T-helper 9 cell (primary cell): ENCODE measurements around the gene DHX35.
"Not testable (repeated sequence)": the region's sequence is repeated elsewhere in the genome, so short reads cannot be mapped to it uniquely, and the experiment has no call there.

Experiments used
- DNase-seq: peaks from one replicate; pipeline ENCODE4 v3.0.0-alpha.2; 2020

DHX35 gene

DNA sequence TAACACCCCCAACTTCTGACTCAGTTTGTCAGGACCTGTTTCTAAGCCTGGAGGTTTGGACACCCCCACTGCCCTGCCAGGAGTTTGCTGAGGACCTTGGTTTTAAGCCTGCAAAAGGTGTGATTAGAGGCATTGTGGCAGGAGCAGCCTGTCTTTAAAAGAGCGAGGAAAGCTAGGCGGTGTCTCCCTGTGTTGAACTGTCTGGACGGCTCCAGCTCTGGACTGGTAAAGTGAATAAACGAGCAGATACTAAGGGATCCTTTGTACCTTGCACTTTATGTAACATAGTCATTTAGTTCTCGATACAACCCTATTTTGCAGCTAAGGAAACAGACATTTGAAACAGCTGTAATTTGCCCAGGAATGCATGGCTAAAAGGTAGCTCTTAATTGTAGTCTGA is 21.5 kb upstream of the DHX35 start:
- DNase-seq: no peak

- DNase-seq: no peak
Measured at GRCh38 chr20:38941726-38942389, 20.3 kb upstream of the DHX35 start.

GRCh38 chr20:38945012-38945411 is 17.1 kb upstream of the DHX35 start:
- DNase-seq: no peak

GRCh38 chr20:38946836-38947235 is 15.3 kb upstream of the DHX35 start:
- no peak for DNase-seq

DNA sequence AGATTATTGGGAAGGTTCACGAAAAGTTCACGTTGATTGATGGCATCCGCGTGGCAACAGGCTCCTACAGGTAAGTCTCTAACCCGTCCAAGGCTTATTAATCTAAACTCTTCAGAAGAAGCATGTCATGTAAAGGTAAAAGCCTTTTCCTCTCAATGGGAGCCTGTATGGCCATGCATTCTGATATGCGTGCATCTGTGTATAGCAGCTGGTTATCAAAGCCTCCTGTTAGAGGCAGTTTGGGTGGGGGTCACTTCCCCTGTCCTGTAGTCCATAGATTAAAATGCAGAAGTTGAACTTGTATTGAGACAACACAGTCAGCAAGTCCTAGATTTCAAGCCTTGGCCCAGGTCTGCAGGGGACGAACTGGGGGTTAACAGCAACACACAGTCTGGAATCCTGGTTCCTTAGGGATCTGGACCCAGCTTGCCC is 14.2 kb upstream of the DHX35 start:
- no peak for DNase-seq

GRCh38 chr20:38950254-38950653 is 11.9 kb upstream of the DHX35 start:
- DNase-seq: no peak

DNA sequence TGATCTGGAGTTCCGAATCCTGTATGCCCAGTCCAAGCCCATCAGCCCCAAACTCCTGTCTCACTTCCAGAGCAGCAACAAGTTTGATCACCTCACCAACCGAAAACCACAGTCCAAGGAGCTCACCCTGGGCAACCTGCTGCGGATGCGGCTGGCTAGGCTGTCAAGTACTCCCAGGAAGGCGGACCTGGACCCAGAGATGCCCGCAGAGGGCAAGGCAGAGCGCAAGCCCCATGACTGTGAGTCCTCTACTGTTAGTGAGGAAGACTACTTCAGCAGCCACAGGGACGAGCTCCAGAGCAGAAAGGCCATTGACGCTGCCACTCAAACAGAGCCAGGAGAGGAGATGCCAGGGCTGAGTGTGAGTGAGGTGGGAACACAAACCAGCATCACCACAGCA is 10.5 kb upstream of the DHX35 start:
- no peak for DNase-seq

DNA sequence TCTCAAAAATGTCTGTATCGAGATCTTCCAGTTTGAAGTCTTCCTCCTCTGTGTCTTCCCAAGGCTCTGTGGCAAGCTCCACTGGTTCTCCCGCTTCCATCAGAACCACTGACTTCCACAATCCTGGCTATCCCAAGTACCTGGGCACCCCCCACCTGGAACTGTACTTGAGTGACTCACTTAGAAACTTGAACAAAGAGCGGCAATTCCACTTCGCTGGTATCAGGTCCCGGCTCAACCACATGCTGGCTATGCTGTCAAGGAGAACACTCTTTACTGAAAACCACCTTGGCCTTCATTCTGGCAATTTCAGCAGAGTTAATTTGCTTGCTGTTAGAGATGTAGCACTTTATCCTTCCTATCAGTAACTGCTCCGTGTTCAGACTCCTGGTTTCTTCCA is 10.0 kb upstream of the DHX35 start:
- no peak for DNase-seq

DNA sequence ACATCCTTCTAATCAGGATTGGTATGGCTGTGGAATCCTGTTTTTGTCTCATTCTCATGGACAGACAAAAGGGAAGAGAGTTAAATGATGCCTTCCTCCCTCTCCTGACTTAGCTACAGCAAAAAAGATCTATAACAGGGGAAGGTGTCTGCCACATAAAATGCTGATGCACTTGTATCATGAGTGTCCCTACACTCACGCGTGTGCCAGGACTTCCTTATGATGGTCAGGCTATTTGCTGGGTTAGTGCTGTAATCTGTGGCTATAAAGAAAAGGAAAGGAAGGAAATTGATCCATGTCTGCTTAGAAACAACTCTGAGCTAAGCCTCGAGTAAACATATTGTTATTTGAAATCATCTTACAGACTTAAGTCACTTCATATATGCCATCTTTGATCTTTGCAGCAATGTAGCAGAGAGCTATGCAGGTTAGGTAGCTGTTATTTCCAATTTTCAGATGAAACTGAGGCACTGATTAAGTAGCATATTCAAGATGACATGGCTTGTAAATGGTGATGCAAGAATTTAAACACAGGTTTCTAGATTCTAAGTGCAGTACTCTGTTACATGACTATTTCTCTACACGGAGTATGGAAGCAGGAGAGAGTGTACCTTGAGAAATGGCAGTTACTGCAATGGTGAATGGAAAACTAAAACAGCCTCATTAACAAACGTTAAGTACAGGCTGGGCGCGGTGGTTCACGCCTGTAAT is 8.4 kb upstream of the DHX35 start:
- no peak for DNase-seq

DNA sequence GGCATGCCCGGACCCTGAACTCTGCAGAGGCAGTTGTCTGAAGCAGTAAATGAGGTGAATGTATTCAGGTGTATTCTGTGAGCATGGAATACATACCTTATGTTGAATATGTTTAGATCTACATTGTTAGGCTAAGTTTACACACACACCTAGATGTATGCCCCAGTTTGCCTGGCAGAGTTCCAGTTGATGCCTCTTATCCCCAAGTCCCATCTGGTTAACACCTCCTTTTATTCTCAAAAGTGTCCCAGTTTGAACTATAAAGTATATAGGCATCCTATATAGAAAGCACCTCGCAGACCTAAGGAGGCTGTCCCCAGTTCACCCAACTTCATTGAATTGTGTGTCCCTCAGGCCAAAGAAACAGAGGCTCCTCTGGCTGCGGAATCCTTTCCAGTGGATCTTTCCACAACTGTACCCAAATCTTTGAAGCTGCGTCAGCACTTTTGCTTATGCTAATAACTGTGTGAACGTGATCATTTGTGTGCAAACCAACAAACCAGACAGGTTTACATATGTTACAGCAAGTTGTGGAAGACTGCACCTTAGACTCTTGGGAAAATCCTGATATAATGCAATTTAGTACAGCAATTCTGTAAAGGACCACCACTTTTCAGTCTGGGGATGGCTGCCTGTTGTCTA is 4.8 kb upstream of the DHX35 start:
- no peak for DNase-seq

DNA sequence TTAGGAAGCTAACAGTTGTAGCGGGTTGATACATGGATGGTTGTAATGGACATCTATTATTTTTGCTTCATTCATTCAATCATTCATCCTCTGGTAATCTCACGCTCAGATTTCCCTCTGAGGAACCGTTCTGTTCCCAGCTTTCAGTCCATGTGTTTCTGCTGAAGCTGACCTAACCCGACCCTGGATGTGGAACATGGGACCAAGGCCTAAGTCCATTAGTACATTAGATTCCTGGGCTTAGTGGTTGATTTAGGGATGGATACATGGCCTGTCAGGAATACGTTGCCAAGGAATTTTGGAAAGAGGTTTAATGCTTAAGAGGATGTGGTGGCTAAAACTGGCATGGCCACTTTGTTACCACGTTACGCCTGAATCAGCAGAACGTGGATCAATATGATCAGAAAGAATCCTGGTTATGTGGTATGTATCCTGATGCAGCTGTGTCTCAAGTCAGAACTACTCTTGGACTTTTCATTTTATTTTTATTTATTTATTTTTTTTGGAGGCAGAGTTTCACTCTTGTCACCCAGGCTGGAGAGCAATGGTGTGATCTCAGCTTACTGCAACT is 4.1 kb upstream of the DHX35 start:
- DNase-seq: no peak

DNA sequence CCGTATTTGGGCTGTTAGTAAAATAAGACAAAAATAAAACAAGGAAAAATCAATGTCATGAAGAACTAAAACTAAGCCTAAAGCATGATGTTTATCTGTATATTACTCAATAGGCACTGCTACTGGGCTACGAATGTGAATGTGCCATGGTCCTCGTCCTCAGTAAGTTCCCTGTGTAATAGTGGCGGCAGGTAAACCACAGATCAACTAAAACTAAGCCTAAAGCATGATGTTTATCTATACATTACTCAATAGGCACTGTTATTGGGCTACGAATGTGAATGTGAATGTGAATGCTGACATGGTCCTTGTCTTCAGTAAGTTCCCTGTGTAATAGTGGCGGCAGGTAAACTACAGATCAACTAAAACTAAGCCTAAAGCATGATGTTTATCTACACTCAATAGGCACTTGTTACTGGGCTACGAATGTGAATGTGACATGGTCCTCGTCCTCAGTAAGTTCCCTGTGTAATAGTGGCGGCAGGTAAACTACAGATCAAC is 1.9 kb upstream of the DHX35 start:
- not testable (repeated sequence) for DNase-seq

DNA sequence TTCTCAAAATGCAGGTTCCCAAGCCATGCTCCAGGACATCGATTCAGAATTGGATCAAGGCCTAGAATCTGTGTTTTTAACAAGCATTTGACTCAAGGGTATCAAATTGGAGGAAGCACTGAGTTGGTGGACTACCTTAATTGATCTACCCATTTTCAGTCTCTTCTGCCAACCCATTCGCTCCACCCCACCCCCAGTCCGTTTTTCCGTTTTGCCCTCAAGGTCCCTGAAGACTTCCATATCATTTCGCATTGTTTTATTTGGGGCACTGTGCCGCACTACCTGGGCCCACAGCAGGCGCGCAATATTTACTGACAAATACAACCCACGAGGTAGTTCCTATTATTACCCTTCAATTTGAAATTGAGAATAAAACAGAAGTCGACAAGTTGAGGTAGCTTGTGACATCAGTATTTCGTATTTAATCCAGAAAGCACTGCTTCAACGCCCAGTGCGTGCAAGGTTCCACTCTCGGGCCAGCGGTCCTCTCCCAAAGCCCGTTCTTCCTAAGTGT is 557 bp upstream of the DHX35 start:
- no peak for DNase-seq

DNA sequence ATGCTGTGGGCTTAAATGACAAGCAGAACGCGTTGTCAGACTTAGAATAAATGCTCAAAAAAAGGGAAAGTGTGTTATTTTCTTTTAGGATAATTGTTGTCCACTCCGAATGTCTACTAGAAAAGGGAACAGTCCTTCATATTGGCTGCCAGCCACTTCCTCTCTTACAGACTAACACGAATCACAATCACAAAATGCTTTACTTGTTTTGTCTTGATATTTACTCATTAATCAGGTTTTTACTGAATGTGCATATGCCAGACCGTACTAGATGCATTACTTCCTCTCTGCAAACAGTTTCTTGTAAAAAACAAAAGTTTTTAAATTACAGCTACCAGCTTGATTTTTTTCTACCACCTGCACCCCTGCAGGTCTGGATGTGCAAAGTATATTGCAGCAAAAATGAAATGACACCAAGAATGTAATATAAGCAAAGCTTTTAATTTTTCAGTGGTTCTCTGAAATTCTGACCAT is 821 bp downstream of the DHX35 start:
- DNase-seq: no peak

GRCh38 chr20:38963745-38964144 is 1.6 kb downstream of the DHX35 start:
- DNase-seq: no peak

DNA sequence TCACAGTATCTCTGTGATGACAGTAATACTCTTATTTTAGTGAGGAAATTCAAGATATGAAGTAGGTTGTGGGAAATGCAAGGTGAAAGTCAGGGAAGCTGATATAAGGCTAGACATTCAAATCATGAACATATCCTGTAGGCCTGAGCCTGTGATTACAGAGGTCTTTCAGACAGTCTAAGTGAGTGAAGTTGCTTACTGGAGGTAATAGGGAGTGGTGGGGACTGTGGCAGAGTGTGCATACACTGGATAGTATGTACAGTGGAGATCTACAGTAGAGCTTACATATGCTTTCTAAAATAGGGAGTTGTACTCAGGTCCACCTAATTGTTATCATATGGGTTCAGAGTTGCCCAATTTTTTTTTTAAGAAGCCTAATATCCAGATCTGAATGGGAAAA is 3.1 kb downstream of the DHX35 start:
- no peak for DNase-seq

DNA sequence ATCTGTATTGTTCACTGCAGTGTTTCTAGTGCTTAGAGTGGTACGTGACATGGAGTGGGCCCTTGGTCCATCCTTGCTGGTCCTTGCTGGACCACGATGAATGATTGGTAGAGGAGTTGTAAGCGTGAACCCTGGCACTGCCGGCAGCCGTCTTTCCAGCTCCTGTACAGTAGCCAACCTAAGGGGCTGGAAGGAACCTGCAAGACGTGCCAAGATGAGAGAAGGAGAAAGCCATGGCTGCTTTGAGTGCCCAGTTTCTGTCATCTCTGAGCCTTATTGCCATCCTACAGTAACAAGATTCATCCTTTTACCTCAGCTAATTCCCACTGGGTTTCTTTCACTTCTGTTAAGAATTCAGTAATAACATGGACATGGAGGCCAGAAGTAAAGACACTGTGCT is 5.9 kb downstream of the DHX35 start:
- no peak for DNase-seq

DNA sequence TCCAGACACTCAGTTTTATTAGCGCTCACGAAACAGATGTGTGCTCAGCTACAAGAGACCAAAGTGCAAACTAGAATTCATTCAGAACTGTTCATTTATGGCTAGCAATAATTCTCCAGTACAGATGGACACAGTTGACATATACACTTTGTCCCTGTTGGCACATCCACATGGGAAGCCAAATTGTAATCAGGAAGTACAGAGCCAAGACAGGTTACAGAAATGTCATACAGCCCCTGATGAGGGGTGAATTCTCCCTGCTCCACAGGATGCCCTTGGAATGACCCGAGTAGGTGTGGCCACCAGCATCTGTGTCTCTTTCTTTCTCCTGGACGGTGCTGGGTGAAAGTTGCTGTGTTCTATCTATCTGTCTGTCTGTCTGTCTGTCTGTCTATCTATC is 7.6 kb downstream of the DHX35 start:
- no peak for DNase-seq

DNA sequence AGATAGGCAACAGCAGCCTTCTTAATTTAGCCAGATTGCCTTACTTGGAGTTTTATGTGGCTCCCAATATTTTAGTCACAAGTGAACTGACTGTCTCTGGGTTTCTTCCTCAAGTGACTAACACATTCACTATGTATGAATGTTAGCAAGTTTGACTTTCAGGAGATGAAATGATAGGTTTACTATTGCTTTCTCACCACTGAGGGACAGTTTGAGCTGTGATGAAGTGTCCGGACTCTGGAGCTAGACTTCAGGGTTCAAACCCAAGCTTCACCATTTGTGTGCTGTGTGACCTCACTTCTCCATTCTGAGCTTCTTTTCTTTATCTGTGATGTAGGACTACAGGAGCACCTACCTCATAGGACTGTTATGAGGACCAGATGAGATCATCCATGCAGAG is 8.2 kb downstream of the DHX35 start:
- no peak for DNase-seq

- DNase-seq: no peak
Measured at GRCh38 chr20:38973107-38973506, 11.0 kb downstream of the DHX35 start.

- no peak for DNase-seq
Measured at GRCh38 chr20:38973645-38974044, 11.5 kb downstream of the DHX35 start.

GRCh38 chr20:38975539-38976120 is 13.5 kb downstream of the DHX35 start:
- no peak for DNase-seq

- no peak for DNase-seq
Measured at GRCh38 chr20:38979434-38979833, 17.3 kb downstream of the DHX35 start.
